WI38 (cell line): ENCODE results near the gene VSIG4.
"Not testable (repeated sequence)": the region's sequence is repeated elsewhere in the genome, so short reads cannot be mapped to it uniquely, and the experiment has no call there.

ENCODE experiments used
- H3K4me3 ChIP-seq: 2 replicates; pipeline ENCODE4 v1.5.1; 2011; ENCODE audit warnings: low read depth, mild to moderate bottlenecking, control low read depth, low read length
- TF ChIP-seq, protein P1 (sequence below): IDR thresholded peaks from 2 replicates; pipeline ENCODE4 v1.5.1; 2012; ENCODE audit warnings: low read depth, mild to moderate bottlenecking, control low read depth, low read length

VSIG4 gene

DNA sequence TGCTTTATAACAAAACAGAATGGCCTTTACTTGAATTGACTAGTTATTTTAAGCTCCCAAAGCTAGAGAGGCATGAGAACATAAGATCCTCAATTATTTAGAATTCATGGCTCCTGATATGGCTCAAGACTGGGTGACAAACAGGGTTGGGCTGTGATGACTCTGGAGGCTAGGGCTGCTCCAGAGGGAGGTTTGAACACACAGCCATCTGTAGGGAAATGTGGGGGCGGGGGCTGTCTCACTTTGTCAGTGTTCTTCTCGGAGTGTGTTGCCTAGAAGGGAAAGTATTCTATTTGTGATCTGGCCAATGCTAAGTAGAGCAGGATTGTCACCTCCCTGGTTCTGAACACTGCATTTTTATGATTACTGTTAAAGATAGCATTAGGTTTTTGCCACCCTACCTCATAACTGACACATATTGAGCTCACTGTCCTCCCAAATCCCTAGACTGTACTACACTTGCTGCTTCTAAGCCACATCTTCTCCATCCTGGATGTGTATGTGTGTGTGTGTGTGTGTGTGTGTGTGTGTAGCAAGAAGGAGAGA lies 45.9 kb downstream of the VSIG4 start:
- TF ChIP-seq, protein P1, sequence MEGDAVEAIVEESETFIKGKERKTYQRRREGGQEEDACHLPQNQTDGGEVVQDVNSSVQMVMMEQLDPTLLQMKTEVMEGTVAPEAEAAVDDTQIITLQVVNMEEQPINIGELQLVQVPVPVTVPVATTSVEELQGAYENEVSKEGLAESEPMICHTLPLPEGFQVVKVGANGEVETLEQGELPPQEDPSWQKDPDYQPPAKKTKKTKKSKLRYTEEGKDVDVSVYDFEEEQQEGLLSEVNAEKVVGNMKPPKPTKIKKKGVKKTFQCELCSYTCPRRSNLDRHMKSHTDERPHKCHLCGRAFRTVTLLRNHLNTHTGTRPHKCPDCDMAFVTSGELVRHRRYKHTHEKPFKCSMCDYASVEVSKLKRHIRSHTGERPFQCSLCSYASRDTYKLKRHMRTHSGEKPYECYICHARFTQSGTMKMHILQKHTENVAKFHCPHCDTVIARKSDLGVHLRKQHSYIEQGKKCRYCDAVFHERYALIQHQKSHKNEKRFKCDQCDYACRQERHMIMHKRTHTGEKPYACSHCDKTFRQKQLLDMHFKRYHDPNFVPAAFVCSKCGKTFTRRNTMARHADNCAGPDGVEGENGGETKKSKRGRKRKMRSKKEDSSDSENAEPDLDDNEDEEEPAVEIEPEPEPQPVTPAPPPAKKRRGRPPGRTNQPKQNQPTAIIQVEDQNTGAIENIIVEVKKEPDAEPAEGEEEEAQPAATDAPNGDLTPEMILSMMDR: no peak

DNA sequence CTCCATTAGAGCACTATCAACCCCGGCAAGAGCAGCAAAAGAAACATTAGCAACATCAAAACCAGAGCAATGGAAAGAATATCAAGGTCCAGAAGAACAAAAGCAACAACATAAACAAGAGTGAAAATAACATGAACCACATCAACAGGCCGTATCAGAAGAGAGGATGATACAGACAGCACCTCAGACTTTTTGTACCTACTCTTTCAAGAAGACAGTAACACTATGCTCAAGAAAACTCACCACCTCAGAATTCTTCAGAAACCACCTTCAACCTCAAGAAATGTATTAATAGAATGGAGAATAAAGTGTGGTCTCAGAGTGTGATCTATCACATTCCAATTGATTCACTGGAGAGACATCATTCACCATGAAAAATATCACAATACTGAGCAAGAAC lies 46.5 kb downstream of the VSIG4 start:
- TF ChIP-seq, protein P1: no peak
- no peak overlapping the region for H3K4me3 ChIP-seq

More for the DNA sequence above, 45.9 kb downstream of the VSIG4 start:
- no peak overlapping the region for H3K4me3 ChIP-seq

DNA sequence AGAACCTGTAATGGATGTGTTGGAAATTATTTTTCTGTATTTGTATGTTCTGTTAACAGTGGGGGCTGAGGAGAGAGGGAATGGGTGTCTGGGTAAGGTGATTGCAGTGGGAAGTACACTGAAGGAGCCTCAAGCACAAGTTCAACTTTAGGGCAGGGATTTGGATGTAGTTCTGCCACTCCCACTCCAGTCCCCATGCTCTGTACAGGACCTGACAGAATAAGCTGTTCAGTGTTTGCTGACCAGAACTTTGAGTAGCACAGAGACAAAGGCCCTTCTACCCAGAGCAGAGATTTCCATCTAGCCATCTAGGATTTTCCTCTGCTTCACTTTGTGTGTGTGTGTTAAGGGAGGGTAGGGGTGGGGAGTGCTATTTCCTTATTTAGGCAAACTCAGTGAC lies 49.2 kb downstream of the VSIG4 start:
- H3K4me3 ChIP-seq: no peak overlapping the region
- TF ChIP-seq, protein P1: no peak

DNA sequence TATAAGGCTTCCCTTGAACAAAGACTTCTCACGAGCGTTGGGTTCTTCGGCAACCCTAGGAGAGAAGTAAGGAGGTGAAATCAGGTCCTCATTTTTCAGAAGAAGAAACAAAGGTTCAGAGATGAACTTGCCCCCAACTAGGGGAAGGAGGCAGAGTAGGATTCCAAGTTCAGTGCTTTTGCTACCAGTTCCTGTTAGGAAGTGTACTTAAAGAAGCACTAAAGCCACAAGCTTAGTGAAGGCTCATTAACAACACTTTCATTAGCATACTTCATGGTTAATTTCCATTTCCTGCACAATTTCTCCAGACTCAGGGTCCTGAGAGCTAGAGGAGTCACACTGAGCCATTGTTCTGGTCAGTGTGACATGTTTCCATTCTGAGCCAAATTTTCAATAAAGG lies 52.1 kb downstream of the VSIG4 start:
- H3K4me3 ChIP-seq: no peak overlapping the region
- TF ChIP-seq, protein P1: no peak

DNA sequence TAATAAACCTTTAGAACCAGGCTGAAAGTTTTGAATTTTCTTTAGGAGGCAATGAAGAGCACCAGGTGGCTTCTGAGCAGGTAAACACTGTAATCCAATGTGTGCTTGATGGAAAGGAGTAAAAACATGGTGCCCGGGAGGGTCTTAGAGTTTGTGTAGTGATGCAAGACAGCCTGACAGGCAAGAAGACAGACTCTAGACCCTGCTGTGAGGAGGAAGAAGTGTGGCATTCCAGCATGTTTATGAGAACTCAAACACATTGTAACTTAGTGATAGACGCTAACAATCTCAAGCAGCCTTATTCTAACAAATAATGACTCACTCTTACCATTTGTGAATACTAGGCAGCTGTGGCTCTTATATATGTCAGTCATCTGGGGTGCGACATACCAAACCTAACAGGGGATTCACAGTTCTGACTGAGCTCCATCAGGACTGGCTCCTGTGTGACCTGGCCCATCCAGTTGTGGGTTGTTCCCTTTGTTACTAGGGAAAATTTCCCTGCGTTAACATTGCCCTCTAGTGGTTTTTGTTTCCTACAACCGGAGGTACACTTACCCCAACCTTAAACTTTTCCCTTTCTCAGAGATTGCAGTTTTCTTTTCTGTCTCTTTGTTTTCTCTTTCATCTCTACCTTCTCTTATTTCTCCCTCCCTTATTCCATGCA lies 53.8 kb downstream of the VSIG4 start:
- H3K4me3 ChIP-seq: no peak overlapping the region
- TF ChIP-seq, protein P1: no peak; the same call in 1 of the 2 replicates

DNA sequence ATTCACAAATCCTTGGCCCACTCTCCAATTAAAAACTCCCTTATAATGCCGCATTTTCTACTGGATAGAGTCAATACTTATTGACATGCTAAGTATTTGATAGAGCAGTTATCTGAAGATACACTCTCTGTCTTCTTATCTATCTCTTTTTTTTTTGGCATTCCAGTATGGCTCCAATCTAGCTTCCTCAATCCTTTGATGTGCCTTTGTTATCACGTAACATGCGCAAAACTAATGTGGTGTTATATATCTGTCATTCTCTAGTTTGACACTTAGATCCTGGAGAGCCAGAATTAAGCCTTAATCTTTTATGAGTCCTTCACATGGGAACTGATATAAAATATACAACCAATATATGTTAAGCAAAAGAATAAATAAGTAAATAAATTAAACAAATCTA lies 54.7 kb downstream of the VSIG4 start:
- TF ChIP-seq, protein P1: no peak
- H3K4me3 ChIP-seq: no peak overlapping the region

DNA sequence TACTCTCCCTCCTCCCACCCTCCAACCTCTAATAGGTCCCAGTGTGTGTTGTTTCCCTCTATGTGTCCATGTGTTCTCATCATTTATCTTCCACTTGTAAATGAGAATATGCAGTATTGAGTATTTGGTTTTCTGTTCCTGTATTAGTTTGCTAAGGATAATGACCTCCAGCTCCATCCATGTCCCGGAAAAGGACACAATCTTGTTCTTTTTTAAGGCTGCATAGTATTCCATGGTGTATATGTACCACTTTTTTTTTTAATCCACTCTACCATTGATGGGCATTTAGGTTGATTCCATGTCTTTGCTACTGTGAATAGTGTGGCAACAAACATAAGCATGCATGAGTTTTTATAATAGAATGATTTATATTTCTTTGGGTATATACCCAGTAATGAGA lies 62.7 kb downstream of the VSIG4 start:
- not testable (repeated sequence) for H3K4me3 ChIP-seq

DNA sequence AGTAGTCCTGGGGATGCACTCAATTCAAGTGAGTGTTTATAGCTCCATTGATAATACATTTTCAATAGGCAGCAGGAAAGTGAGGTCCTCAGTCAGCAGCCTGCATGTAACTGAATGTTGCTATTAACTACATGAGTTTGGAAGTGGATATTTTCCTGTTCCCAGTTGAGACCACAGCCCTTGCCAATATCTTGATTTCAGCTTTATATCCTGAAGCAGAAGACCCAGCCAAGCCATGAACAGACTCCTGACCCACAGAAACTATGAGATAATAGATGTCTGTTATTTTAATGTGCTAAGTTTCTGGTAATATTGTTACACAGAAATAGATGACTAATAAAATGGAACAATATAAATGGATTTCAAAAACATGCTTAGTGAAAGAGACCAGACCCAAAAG lies 63.7 kb downstream of the VSIG4 start:
- H3K4me3 ChIP-seq: no peak overlapping the region
- TF ChIP-seq, protein P1: no peak

DNA sequence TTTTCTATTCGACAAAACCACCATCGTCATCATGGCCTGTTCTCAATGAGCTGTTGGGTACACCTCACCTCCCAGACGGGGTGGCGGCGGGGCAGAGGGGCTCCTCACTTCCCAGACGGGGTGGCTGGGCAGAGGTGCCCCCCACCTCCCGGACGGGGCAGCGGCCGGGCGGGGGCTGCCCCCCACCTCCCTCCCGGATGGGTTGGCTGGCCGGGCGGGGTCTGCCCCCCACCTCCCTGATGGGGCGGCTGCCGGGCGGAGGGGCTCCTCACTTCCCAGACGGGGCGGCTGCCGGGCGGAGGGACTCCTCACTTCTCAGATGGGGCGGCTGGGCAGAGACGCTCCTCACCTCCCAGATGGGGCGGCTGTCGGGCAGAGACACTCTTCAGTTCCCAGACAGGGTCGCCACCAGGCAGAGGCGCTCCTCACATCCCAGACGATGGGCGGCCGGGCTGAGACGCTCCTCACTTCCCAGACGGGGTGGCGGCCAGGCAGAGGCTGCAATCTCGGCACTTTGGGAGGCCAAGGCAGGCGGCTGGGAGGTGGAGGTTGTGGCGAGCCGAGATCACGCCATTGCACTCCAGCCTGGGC lies 64.6 kb downstream of the VSIG4 start:
- H3K4me3 ChIP-seq: not testable (repeated sequence)
